OCI-LY1 (cell line): ENCODE measurements around the gene ME1.

Experiments
- CTCF ChIP-seq: fragments of 200-600 bp; sonication (generic), shearing (Covaris generic); IDR thresholded peaks from 2 replicates; pipeline ENCODE4 v1.5.1; 2017; ENCODE audit warnings: mild to moderate bottlenecking, antibody characterized with exemption, low read length, moderate library complexity, mixed read lengths
- EZH2 ChIP-seq: fragments of 200-600 bp; sonication (generic), shearing (Covaris generic); IDR thresholded peaks from 2 replicates; pipeline ENCODE4 v1.8.0; 2017; ENCODE audit warnings: borderline replicate concordance, mixed run types, mild to moderate bottlenecking, antibody characterized with exemption, low read length, moderate library complexity, mixed read lengths

GRCh38 chr6:83381949-83382348 is 48.9 kb downstream of the ME1 start:
- TF ChIP-seq CTCF (no peak), EZH2 (no peak)
